HG03469 (cell line): ENCODE data around the gene CNTNAP3.
"Not testable (repeated sequence)": the region's sequence is repeated elsewhere in the genome, so short reads cannot be mapped to it uniquely, and the experiment has no call there.

Experiments used
- ATAC-seq: cut with Tn5 transposase; IDR thresholded peaks from one replicate; pipeline ENCODE4 v1.9.1; 2021; ENCODE audit warnings: mild to moderate bottlenecking, moderate library complexity, moderate number of reproducible peaks; ENCODE audit not compliant: unreplicated experiment

CNTNAP3 gene

GRCh38 chr9:39287980-39288379 lies at the start of gene CNTNAP3:
Gene CNTNAP3, minus strand, starts transcription at chr9:39288167. Its CDS starts 103 bp downstream, at chr9:39288064.
- ATAC-seq = not testable (repeated sequence)

GRCh38 chr9:39279995-39280394 lies 8.0 kb downstream of the CNTNAP3 start:
- not testable (repeated sequence) for ATAC-seq

DNA sequence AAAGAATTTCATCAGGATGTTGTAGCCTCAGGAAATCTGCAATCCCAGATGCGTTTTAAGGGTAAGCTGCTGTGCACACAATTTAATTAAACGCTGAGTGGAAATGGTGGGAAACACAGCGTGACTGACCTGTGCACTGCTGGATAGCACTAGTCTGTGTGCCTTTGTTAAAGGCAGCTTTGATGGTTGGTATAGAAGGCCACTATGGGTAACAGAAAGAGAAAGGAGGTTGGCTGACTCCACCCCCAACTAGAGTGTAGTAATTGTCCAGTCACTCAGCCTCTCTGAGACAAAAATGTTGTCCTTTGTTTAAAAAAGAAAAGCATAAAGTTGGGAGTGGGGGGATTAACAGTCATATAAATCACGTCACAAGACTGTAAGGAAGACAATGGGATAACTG lies 45.5 kb downstream of the CNTNAP3 start:
- ATAC-seq = not testable (repeated sequence)

DNA sequence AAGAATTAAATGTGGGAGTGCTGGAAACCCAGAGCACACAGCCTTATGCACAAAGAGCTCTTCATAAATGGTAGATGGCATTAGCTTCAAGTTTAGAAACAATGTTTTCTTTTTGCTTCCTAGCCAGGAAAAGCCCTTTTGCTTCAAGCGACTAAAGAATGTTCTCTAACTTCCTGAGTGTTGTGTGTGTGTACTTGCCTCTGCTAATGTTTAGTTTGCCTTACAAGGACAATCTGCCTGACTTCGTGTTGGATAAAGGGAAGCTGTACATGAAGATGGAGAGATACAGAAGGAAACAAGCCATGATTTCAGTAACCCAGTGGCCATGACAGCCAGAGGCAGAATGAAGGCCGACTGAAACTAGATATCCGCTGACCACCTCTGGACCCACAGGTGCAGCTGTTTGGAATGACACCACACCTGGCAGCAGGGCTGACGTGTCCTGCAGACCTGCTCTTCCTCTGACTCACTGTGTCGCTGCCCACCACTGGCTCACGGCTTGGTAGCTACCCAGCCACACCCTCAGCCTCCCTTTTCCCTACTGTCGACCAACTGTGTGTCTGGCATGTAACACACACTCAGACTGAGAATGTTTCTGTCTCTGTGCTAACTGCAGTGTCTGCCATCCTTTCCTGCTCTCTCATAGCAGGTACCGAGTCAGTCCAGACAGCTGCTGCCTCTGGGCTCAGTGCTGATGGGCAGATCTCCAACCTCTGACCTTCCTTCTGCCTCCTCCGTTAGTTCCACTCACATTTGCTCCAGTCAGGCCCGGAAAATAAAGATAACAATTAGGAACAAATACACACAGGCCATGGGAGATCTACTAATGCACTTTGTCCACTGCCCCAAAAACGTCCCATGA lies 55.6 kb downstream of the CNTNAP3 start:
- ATAC-seq = not testable (repeated sequence)

- not testable (repeated sequence) for ATAC-seq
These were observed 72.0 kb downstream of the CNTNAP3 start for GRCh38 chr9:39215976-39216375.

- ATAC-seq = not testable (repeated sequence)
These were observed 78.2 kb downstream of the CNTNAP3 start for GRCh38 chr9:39209773-39210172.

DNA sequence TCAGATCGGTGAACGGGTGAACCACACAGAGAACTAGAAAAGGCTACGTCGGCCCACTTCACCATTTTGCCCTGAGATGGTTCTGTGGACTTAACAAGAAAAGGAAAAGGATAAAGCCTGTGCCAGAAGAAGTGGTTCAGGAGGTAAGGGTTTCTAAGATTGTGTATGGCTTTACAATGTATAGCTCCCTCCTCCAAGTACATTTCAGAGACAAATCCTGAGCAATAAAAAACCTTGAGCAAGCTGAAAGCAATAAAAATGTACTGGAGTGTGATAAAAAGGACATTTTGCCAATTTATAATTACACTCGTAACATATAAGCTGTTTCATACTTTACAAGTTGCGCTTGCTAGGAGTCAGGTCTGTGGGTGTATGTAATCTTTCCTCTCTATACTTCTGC lies 81.3 kb downstream of the CNTNAP3 start:
- not testable (repeated sequence) for ATAC-seq

- ATAC-seq = not testable (repeated sequence)
These were observed 82.1 kb downstream of the CNTNAP3 start for GRCh38 chr9:39205842-39206241.

DNA sequence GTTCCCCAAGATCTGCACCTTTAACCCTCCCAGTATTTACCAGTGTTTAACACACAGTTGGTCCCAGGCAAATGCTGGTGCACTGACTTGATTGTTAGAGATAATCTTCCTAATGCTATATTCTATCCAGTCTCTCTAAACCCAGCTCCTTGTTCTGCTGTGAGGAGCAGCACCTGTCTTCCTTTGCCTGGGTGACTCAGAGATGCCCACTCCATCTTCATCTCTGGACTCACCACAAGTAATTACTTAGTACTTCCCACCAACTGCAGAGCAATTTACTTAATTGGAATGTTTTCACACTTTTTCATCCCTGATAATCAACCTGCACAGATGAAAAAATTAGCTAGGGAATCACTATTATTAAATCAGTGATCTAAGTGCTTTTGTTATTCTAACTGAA lies 87.6 kb downstream of the CNTNAP3 start:
- ATAC-seq = not testable (repeated sequence)

DNA sequence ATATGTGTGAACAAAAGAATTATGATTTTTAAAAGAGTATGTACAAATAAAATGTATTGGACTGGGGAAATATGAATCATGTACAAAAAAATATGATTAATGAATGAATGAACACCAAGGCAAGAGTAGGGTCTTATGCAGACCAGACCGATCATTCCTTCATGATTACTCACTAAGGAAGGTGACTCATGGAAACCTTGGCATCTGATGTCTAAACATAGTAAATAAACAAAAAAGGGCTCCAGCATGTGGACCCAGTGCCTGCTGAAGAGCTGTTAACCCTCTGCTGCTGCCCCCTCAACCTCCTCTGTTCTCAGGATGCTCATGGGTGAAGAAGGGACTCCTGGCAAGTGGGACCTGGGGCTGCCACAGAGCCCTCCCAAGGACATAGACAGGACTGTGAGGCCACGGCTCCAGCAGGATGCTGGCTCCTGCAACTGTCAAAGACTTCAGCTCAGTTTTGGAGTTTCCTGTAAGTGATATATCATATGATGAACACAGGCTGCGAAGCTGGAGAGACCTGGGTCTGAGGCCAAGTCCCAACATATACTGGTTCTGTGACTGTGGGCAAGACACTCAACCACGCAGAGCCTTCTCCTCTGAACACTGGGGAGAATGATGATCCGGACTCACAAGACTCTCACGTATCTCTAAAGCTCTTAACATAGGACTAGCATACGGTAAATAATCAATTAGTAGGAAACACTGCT lies 89.8 kb downstream of the CNTNAP3 start:
- not testable (repeated sequence) for ATAC-seq

DNA sequence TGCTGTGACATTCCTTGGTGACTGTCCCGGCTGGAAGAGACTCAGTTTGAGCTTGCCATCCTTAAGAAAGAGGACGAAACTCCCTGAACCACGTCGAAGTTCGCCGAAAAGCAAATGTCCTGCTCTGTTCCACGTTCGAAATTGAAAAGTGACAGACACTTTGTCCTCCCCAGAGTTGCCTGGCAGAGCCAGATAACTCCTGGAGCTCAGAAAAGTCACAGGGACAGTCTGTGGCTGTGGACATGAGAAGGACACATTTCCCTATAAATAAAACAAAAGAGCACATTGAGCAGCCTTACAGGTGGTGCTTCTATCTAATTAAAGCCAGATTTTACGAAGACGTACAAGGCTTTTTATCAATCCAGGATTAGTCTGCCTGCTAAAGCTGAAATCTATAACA lies 116.6 kb downstream of the CNTNAP3 start:
- not testable (repeated sequence) for ATAC-seq

DNA sequence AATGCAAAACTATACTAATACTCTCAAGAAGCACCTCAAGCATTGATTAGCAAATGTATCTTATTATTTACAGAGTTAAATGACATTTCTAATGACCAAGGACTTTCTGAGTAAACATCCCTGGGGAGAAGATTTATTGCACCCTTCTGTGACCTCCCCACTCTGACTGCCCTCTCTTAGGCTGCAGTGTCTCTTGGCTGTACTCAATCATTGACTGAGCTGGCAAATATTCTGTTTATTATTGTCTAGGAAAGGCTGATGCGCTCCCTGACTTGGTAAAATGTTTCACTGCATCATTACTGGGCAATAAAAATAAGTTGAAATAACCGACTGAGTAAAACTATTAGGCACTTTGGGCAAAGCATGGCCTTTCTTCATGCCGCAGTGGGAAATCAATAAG lies 130.3 kb downstream of the CNTNAP3 start:
- not testable (repeated sequence) for ATAC-seq

GRCh38 chr9:39132826-39133552 lies 155.0 kb downstream of the CNTNAP3 start:
- ATAC-seq = not testable (repeated sequence)

DNA sequence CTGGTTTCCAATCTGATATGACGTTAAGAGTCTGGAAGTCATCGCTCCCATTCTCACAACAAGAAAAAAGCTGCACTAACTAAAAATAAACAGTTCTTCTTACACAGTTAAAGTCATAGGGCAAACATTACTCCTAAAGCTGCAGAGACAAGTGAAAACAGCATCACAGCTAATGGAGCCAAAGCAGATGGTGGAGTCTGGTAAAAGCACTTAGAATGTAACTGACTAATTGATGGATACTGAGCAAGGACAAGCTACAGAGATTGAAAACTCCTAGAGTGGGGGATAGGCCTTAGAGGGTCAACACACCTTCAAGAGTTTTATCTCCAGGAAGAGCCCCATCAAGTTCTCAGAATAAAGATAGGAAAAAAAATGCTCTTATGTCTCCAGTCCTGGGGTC lies 166.6 kb downstream of the CNTNAP3 start:
- not testable (repeated sequence) for ATAC-seq

DNA sequence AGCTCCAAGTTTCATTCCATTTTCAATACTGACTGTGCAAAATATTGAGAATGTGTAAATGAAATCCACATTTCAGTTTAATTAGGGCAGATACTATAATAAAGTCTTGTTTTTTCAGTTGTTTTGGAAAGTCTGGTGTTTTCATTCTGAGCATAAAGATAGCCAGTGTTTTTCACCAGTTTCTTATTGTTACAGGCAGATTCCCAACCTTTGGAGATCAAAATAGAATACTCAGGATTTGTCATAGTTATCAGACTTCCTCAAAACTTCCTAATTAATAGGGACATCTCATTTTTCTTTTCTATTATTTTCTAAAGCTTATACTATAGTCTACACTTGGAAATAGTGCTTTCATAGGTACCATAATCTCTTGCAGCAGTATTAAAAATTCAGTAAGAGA lies 176.2 kb downstream of the CNTNAP3 start:
- ATAC-seq = not testable (repeated sequence)

DNA sequence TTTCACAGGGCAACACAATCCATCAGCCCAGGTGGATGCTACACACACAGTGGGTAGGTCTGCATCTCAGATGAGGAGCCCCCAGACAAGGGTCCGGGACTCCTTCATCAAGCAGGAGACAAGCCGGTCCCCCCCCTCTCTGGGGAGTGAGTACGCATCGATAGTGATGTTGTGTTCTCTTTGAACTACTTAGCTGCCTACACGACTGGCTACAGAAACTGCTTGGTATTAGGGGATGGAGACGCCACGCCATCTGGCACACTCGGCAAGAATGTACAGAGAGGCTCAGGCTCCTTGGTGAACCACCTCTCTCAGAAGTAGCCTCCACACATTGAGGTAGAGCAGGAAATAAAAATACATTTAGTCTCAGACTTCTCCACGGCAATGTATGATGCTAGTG lies 179.8 kb downstream of the CNTNAP3 start:
- no peak for ATAC-seq

DNA sequence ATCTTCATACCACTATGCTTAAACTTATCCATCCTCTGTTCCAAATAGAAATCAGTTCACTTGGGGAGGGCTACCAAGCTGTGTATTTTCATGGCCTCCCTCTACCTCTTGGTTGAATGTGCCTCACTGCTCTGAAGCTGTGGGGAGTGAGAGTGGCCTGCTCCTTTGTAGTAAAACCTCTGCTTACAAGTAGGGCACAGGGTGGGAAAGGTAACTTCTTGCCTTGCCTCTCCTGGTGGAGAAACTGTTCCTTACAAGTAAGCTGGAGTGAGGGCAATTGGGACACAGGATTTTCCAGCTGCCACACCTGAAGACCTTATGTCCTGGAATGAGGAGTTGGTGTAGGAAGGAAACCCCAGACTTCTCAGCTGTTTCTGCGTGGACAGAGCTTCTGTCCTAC lies 190.8 kb downstream of the CNTNAP3 start:
- not testable (repeated sequence) for ATAC-seq

DNA sequence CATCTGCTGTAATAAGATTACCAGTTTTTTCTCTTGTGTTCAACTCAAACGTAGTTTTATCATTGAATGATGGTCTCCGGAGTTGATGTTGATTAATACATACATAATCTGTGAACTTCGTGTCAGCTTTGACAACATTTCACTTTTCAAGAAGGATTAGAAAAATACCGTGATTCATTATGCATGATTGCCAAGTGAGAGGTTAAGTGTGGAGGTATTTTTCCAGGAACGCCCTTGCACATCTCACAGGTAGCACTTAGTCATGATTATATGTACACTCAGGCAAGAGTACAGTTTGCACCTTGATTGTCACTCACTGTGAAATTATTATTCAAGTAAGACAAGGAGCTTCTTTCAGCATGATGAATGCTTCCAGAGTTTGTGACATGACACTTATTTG lies 202.7 kb downstream of the CNTNAP3 start:
- ATAC-seq = not testable (repeated sequence)

DNA sequence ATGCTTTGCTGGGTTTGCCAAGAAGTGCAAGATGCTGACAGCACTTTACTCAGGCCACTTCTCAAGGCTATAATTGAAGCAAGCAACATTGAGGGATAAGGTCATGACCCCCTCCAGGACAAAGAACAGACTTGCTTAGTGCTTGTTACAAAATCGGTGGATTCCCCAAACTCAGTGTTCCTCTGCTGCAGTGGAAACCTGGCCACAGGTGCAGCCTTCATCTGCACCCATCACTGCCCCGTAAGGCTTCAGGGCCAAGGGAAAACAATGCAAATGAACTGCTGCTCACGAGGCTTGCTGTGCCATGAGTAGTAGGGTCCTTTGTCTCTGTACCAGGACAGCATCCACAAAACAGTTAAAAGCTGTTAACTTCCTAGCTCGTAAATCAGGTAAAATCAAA lies 205.4 kb downstream of the CNTNAP3 start:
- not testable (repeated sequence) for ATAC-seq

GRCh38 chr9:39080081-39080480 lies 207.9 kb downstream of the CNTNAP3 start:
- not testable (repeated sequence) for ATAC-seq

- not testable (repeated sequence) for ATAC-seq
These were observed 209.2 kb downstream of the CNTNAP3 start for GRCh38 chr9:39078621-39079256.
